ENCODE data around the gene RFLNA.

The RFLNA gene

DNA sequence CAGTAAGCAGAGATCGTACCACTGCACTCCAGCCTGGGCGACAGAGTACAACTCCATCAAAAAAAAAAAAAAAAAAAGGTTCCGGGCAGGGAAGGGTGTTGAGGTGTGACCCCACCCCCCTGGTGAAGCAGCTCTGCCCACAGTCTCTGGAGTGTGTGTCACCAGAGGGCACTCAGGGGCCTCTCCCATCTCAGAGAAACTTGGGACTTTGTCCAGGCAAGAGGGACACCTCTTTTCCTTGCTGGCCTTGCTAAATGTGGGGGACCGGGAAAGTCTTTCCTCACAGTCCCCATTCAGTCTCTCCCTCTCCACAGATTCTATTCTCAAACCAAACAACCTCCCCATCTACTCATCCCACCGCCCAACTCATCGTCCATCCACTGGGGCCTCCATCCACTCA lies 43.6 kb downstream of the RFLNA start:
- Mint-ChIP-seq H3K36me3 (peaks cover 78 to 79% of the 10 kb centered on the region in 2 donors), H3K9me3 (no peaks in the 10 kb centered on the region), H3K27ac (no peak overlapping the region), H3K27me3 (no peaks in the 10 kb centered on the region), H3K4me3 (no peak overlapping the region), H3K4me1 (peaks cover 0 to 2% of the 10 kb centered on the region in 2 donors)
- DNase-seq (no peak), ATAC-seq (replicated peaks) (no peak)

GRCh38 chr12:124338876-124339603 lies 44.1 kb downstream of the RFLNA start:
- Mint-ChIP-seq H3K27ac (no peak overlapping the region), H3K27me3 (no peaks in the 10 kb centered on the region), H3K9me3 (no peaks in the 10 kb centered on the region), H3K36me3 (peaks cover 80 to 83% of the 10 kb centered on the region in 2 donors), H3K4me1 (peaks cover 0 to 2% of the 10 kb centered on the region in 2 donors), H3K4me3 (no peak overlapping the region)
- DNase-seq (no peak), ATAC-seq (replicated peaks) (no peak)

DNA sequence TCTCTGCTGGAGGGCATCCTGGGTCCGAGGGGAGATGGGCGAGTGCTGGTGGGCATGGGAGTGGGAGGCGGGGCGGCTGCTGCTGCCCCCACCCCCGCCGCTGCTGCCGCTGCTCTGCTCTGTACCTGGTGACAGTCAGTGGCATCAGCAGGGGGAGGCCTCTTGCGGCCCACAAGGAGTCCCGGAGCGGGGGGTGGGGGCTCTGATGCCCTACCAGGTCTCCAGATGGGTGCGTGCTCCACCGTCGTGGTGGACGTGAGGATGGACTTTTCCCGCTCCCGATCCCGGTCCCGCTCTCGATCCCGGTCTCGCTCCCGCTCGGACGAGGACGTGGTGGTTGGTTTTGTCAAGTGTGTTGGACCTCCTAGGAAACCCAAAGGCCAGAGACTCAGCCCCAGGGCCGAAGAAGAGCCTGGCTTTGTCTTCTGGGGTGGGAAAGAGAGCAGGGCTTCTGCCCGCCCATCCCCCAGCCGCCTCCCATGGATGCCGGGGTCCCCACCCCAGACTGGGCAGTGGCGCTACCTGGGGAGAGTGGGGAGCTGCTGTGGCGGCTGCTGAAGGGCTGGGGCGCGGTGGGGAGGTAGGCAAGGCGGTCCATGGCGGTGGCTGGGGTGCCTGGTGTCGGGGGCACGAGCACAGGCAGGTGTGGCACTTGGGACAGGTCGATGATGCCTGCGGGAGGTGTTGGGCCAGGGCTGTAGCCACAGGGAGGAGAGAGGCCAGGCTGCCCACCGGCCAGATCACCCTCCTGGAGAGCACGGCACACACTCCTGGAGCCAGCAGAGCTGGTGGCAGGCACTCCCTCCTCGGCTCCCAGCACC lies 45.4 kb downstream of the RFLNA start:
- Mint-ChIP-seq H3K36me3 (peaks cover 81 to 88% of the 10 kb centered on the region in 2 donors), H3K27me3 (no peaks in the 10 kb centered on the region), H3K4me1 (peaks cover 0 to 2% of the 10 kb centered on the region in 2 donors), H3K4me3 (no peak overlapping the region), H3K27ac (peak overlapping the region; percentile 65), H3K9me3 (no peaks in the 10 kb centered on the region)
- DNase-seq, result no peak
- ATAC-seq (replicated peaks), result no peak

- ATAC-seq (replicated peaks) (no peak), DNase-seq (no peak)
- H3K4me3 Mint-ChIP-seq, result no peak overlapping the region
- H3K36me3 Mint-ChIP-seq, result peaks cover 77 to 85% of the 10 kb centered on the region in 2 donors
- no peak overlapping the region for H3K27ac Mint-ChIP-seq
- H3K9me3 Mint-ChIP-seq, result no peaks in the 10 kb centered on the region
- no peaks in the 10 kb centered on the region for H3K27me3 Mint-ChIP-seq
- H3K4me1 Mint-ChIP-seq, result peaks cover 0 to 2% of the 10 kb centered on the region in 2 donors
Measured at GRCh38 chr12:124341645-124342069, 46.8 kb downstream of the RFLNA start.

GRCh38 chr12:124344022-124344421 lies 49.1 kb downstream of the RFLNA start:
- H3K4me3 Mint-ChIP-seq, result no peak overlapping the region
- H3K9me3 Mint-ChIP-seq, result no peaks in the 10 kb centered on the region
- ATAC-seq (replicated peaks) (no peak), DNase-seq (no peak)
- peaks cover 0 to 2% of the 10 kb centered on the region in 2 donors for H3K4me1 Mint-ChIP-seq
- H3K27ac Mint-ChIP-seq, result peak overlapping the region; percentile 66
- H3K36me3 Mint-ChIP-seq, result peaks cover 74 to 84% of the 10 kb centered on the region in 2 donors
- H3K27me3 Mint-ChIP-seq, result no peaks in the 10 kb centered on the region

- H3K27me3 Mint-ChIP-seq, result no peaks in the 10 kb centered on the region
- ATAC-seq (replicated peaks), result no peak
- H3K4me1 Mint-ChIP-seq, result peaks cover 0 to 2% of the 10 kb centered on the region in 2 donors
- H3K27ac Mint-ChIP-seq, result no peak overlapping the region
- no peak for DNase-seq
- H3K4me3 Mint-ChIP-seq, result no peak overlapping the region
- no peaks in the 10 kb centered on the region for H3K9me3 Mint-ChIP-seq
- H3K36me3 Mint-ChIP-seq, result peaks cover 71 to 81% of the 10 kb centered on the region in 2 donors
Measured at GRCh38 chr12:124344526-124344925, 49.6 kb downstream of the RFLNA start.

DNA sequence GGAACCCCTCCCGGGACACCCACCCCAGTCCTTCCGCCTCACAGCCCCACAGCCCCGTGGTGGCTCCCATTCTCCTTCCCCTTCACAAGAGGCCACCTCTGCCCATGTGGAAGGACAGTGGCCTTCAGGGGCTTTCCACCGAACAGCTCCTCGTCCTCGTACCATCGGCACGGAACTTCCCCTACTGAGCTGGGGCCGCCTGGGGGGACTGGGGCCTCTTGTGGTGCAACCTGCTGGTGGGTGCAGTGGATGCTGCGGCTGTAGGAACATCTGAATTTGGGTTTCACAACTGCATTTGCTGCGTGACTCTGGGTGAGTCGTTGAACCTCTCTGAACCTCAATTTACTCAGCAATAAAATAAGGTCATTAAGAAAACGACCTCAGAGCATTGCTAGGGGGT lies 50.9 kb downstream of the RFLNA start:
- ATAC-seq (replicated peaks) (no peak), DNase-seq (no peak)
- no peak overlapping the region for H3K27ac Mint-ChIP-seq
- peaks cover 64 to 78% of the 10 kb centered on the region in 2 donors for H3K36me3 Mint-ChIP-seq
- H3K9me3 Mint-ChIP-seq, result no peaks in the 10 kb centered on the region
- H3K4me1 Mint-ChIP-seq, result peaks cover 0 to 2% of the 10 kb centered on the region in 2 donors
- H3K4me3 Mint-ChIP-seq, result no peak overlapping the region
- H3K27me3 Mint-ChIP-seq, result no peaks in the 10 kb centered on the region

DNA sequence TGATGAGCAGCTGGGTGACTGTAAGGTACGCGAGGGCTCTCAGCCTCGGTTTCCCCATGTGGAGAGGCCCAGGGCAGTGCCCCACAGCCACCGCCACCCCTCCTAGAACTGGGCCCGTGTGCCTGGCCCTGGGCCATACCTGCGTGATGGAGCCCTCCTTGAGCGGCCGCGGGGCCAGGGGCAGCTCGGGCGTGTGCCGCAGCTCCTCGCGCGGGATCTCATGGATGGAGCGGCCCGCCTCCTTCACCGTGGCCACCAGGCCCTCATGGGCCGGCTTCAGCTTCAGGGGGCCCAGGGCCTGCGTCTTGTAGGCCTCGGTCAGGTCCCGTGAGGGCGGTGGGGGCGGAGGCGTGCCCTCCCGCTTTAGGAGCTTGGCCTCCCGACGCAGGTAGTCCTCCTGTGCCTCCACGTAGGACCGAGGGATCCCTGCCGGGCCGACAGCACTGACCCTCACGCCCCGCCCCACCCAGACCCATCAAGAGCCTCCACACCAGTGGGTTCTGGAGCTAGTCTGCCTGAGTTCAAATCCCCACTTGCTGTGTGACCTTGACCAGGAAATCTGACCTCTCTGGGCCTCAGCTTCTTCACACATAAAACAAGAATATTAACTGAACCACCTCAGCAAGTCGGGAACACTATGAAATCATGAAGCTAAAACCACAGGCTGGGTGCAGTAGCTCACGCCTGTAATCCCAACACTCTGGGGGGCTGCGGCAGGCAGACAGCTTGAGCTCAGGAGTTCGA lies 51.7 kb downstream of the RFLNA start:
- no peak for ATAC-seq (replicated peaks)
- Mint-ChIP-seq H3K4me3 (no peak overlapping the region), H3K4me1 (no peaks in the 10 kb centered on the region), H3K9me3 (no peaks in the 10 kb centered on the region), H3K36me3 (peaks cover 56 to 71% of the 10 kb centered on the region in 2 donors), H3K27ac (peak overlapping the region; percentile 51), H3K27me3 (no peaks in the 10 kb centered on the region)
- no peak for DNase-seq

DNA sequence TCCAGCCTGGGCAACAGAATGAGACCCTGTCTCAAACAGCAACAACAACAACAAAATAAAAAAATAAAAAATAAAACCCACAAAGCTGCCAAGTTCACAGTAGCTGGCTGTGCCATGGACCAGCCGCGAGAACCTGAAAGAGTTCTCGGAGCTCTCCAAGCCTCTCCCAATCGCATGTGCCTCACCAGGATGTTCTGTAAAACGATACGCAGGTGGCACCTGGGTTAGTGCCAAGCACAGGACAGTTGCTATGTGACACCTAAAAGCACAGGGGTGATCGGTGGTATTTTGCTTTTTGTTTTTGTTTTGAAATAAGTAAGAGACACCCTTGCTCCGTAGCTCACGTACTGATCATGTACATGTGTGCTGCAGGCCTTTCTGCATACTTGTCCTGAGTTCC lies 52.4 kb downstream of the RFLNA start:
- ATAC-seq (replicated peaks) (no peak), DNase-seq (no peak)
- H3K9me3 Mint-ChIP-seq, result no peaks in the 10 kb centered on the region
- H3K36me3 Mint-ChIP-seq, result peaks cover 56 to 67% of the 10 kb centered on the region in 2 donors
- no peaks in the 10 kb centered on the region for H3K27me3 Mint-ChIP-seq
- no peak overlapping the region for H3K4me3 Mint-ChIP-seq
- H3K27ac Mint-ChIP-seq, result no peak overlapping the region
- H3K4me1 Mint-ChIP-seq, result no peaks in the 10 kb centered on the region

GRCh38 chr12:124347805-124348658 lies 53.1 kb downstream of the RFLNA start:
- Mint-ChIP-seq H3K27ac (peak overlapping the region; percentile 62), H3K9me3 (no peaks in the 10 kb centered on the region), H3K4me3 (no peak overlapping the region), H3K36me3 (peaks cover 51 to 64% of the 10 kb centered on the region in 2 donors), H3K4me1 (no peaks in the 10 kb centered on the region), H3K27me3 (no peaks in the 10 kb centered on the region)
- DNase-seq (no peak), ATAC-seq (replicated peaks) (no peak)

GRCh38 chr12:124348659-124349380 lies 53.9 kb downstream of the RFLNA start:
- Mint-ChIP-seq H3K4me1 (peaks cover 0 to 1% of the 10 kb centered on the region in 2 donors), H3K27ac (no peak overlapping the region)
- ATAC-seq (replicated peaks), result no peak

GRCh38 chr12:124350491-124350890 lies 55.6 kb downstream of the RFLNA start:
- Mint-ChIP-seq H3K4me3 (no peak overlapping the region), H3K4me1 (peaks cover 0 to 1% of the 10 kb centered on the region in 2 donors), H3K9me3 (no peaks in the 10 kb centered on the region), H3K27me3 (no peaks in the 10 kb centered on the region), H3K36me3 (peaks cover 45 to 62% of the 10 kb centered on the region in 2 donors), H3K27ac (no peak overlapping the region)
- ATAC-seq (replicated peaks), result no peak
- DNase-seq, result no peak

More at GRCh38 chr12:124348659-124349380, 53.9 kb downstream of the RFLNA start:
- DNase-seq, result no peak
- Mint-ChIP-seq H3K9me3 (no peaks in the 10 kb centered on the region), H3K36me3 (peaks cover 49 to 68% of the 10 kb centered on the region in 2 donors), H3K4me3 (no peak overlapping the region), H3K27me3 (no peaks in the 10 kb centered on the region)

DNA sequence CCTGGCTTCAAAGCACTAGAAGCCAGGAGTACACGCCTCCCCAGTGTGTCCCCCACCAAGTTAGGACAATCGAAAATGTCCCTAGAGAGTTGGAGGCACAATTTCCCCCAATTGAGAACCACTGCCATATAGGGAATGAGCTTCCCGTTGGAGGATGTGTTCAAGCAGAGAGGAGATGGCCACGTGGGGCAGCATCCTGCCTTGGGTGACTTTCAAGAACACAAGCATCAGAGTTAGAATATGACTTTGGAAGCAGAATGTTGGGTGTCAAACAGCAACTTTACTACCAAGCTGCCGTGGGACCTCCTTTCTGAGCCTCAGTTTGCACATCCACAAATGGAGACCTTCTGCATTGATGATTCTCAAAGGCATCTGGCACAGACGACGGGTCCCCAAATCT lies 56.5 kb downstream of the RFLNA start:
- DNase-seq (no peak), ATAC-seq (replicated peaks) (no peak)
- H3K4me3 Mint-ChIP-seq, result no peak overlapping the region
- no peaks in the 10 kb centered on the region for H3K9me3 Mint-ChIP-seq
- H3K4me1 Mint-ChIP-seq, result peaks cover 0 to 1% of the 10 kb centered on the region in 2 donors
- no peak overlapping the region for H3K27ac Mint-ChIP-seq
- H3K27me3 Mint-ChIP-seq, result no peaks in the 10 kb centered on the region
- H3K36me3 Mint-ChIP-seq, result peaks cover 38 to 62% of the 10 kb centered on the region in 2 donors

Measured in stimulated activated naive B cell treated with anti-CD40 and anti-IgM and Interleukin-4, amounts not matched to agents 10 μg/mL and 1 μg/mL and 100 μg/mL, for 72 hours (primary cell).